Measurements from ENCODE around the gene ZBTB7C. TPM values are rescaled to one million over a fixed set of nuclear protein-coding genes. Genes with fewer than 3 reads are reported as not detected.

Gene ZBTB7C
- total RNA-seq, 1 donor from 2014 or later: 2.7 TPM

- Histone ChIP-seq H3K4me1 (no peaks in the 10 kb centered on the region), H3K4me3 (no peak overlapping the region), H3K9me3 (replicated peaks) (no peaks in the 10 kb centered on the region), H3K27ac (replicated peaks) (no peak overlapping the region), H3K27me3 (ENCODE audit: low read depth) (no peaks in the 10 kb centered on the region), H3K36me3 (no peaks in the 10 kb centered on the region)
- DNase-seq: no peak
- TF ChIP-seq CTCF (IDR thresholded peaks at IDR 0.05; ENCODE audit: borderline replicate concordance): no peak
- intact Hi-C loops (cut with micrococcal nuclease): no loop called here
These were observed 293.2 kb downstream of the ZBTB7C start for GRCh38 chr18:48116017-48116416.

DNA sequence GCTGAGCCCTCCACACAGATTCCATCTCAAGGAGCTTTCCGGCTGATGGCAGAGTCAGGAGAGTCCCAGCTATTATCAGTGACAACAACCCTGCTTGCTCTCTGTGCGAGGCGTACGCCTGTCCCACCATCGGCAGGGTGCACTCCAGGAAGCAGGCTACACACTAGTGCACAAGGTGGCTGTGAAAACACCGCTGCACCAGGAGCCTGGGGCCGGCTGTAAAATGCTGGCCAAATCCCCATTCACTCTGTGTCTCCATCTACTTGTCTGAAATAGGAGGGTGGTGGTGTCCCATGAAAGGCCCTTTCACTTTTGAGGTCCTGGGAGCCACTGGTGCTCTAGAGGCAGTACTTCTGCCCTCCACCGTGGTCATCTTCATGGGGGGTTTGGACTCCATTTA, 295.5 kb downstream of the ZBTB7C start:
- intact Hi-C loops (cut with micrococcal nuclease): no loop called here
- Histone ChIP-seq H3K36me3 (no peaks in the 10 kb centered on the region), H3K4me3 (no peak overlapping the region), H3K4me1 (no peaks in the 10 kb centered on the region), H3K27ac (replicated peaks) (no peak overlapping the region), H3K27me3 (ENCODE audit: low read depth) (no peaks in the 10 kb centered on the region), H3K9me3 (replicated peaks) (no peaks in the 10 kb centered on the region)
- no peak for TF ChIP-seq CTCF (IDR thresholded peaks at IDR 0.05; ENCODE audit: borderline replicate concordance)
- DNase-seq: no peak

DNA sequence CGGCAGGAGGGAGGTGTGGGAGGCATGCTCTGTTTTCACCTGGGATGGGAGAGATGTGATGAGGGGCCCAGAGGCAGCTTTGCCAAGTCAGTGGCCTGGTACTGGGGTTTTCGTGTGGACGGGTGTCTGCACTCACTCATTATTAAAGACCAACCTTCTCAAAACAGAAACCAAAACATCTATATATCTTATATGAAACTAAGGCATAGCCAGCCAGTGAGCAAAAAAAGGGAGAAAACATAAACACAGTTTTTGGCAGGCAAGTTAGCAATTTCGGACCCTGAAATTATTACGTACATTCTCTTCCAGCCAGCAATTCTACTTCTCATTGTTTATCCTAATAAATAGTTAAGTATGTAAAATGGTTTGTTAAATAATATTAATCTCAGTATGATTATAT, 297.6 kb downstream of the ZBTB7C start:
- H3K27me3 ChIP-seq (ENCODE audit: low read depth): peaks cover 8% of the 10 kb centered on the region
- H3K4me1 ChIP-seq: peaks cover 5% of the 10 kb centered on the region
- H3K9me3 ChIP-seq (replicated peaks): no peaks in the 10 kb centered on the region
- no peaks in the 10 kb centered on the region for H3K36me3 ChIP-seq
- intact Hi-C loops (cut with micrococcal nuclease): no loop called here
- no peak for DNase-seq
- TF ChIP-seq CTCF (IDR thresholded peaks at IDR 0.05; ENCODE audit: borderline replicate concordance): no peak
- H3K4me3 ChIP-seq: no peak overlapping the region
- H3K27ac ChIP-seq (replicated peaks): no peak overlapping the region

DNA sequence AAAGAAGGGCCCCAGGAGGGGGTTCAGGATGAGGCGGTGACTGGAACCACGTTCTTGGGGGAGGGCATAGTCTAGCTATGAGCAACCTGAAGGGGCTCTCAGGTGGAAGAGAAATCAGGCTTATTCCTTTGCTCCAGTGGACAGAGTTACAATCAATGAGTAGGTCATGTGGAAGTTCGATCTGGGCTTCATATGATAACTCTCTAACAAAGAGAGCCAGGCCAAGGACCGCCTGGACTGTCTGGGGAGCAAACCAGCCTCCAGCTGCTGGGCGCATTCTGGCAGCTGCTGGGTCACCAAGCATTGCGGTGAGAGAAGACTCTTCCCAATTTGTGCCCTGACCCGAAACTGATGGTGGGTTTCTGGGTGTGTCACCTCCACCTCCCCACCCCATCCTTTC, 298.4 kb downstream of the ZBTB7C start:
- intact Hi-C loops (cut with micrococcal nuclease): no loop called here
- no peak for DNase-seq
- peaks cover 5% of the 10 kb centered on the region for H3K4me1 ChIP-seq
- no peak overlapping the region for H3K4me3 ChIP-seq
- H3K27me3 ChIP-seq (ENCODE audit: low read depth): peaks cover 10% of the 10 kb centered on the region
- no peaks in the 10 kb centered on the region for H3K9me3 ChIP-seq (replicated peaks)
- no peaks in the 10 kb centered on the region for H3K36me3 ChIP-seq
- no peak overlapping the region for H3K27ac ChIP-seq (replicated peaks)
- no peak for TF ChIP-seq CTCF (IDR thresholded peaks at IDR 0.05; ENCODE audit: borderline replicate concordance)

- no peaks in the 10 kb centered on the region for H3K36me3 ChIP-seq
- peaks cover 12% of the 10 kb centered on the region for H3K27me3 ChIP-seq (ENCODE audit: low read depth)
- no peak overlapping the region for H3K27ac ChIP-seq (replicated peaks)
- H3K4me1 ChIP-seq: peaks cover 5% of the 10 kb centered on the region
- no peaks in the 10 kb centered on the region for H3K9me3 ChIP-seq (replicated peaks)
- no peak for DNase-seq
- no peak for TF ChIP-seq CTCF (IDR thresholded peaks at IDR 0.05; ENCODE audit: borderline replicate concordance)
- no peak overlapping the region for H3K4me3 ChIP-seq
- intact Hi-C loops (cut with micrococcal nuclease): no loop called here
These were observed 299.2 kb downstream of the ZBTB7C start for GRCh38 chr18:48109961-48110493.

Measured in left ventricle myocardium inferior (tissue), 1 donor.